H1 (cell line): ENCODE measurements around the gene METRNL. TPM values are rescaled to one million over a fixed set of nuclear protein-coding genes. Genes with fewer than 3 reads are reported as not detected.

Experiments used
- CTCF ChIA-PET: fragments of 300-600 bp; sonication (Branson Sonifier 250); formaldehyde crosslinking; loops from one replicate; lab custom pipeline; 2021; ENCODE audit not compliant: partially characterized antibody; lab: Charles Lee
- POLR2A ChIA-PET: fragments of 300-600 bp; sonication (Branson Sonifier 250); formaldehyde crosslinking; loops from one replicate; lab custom pipeline; 2021; ENCODE audit warnings: inconsistent platforms; ENCODE audit not compliant: partially characterized antibody; lab: Charles Lee
- DNase-seq, 2 experiments: peaks; one replicate each; pipeline versions ENCODE4 v3.0.0 to v3.0.0-alpha.2; 2010 to 2022; ENCODE audit warnings: low spot score in 2 of 2, low read depth in 1 of 2, mixed read lengths in 1 of 2
- FAIRE-seq: peaks from 2 replicates; lab custom pipeline; 2011; peaks lifted over from hg19 to GRCh38; lab: Jason Lieb, UNC
- H2AFZ ChIP-seq: 2 replicates; pipeline ENCODE4 v1.8.1; 2012; ENCODE audit warnings: low read length, inconsistent platforms
- H2AK5ac ChIP-seq: 2 replicates; pipeline ENCODE4 v1.6.1; 2013; ENCODE audit warnings: low read depth, low read length
- H2BK120ac ChIP-seq: replicated peaks from 2 replicates; pipeline ENCODE3; 2013; ENCODE audit warnings: low read depth, low read length, inconsistent platforms
- H2BK12ac ChIP-seq: 2 replicates; pipeline ENCODE4 v1.6.1; 2013; ENCODE audit warnings: low read depth, low read length
- H2BK15ac ChIP-seq: 2 replicates; pipeline ENCODE4 v1.6.1; 2013; ENCODE audit warnings: low read length
- H2BK20ac ChIP-seq: 2 replicates; pipeline ENCODE4 v1.6.1; 2013; ENCODE audit warnings: low read length
- H2BK5ac ChIP-seq: 2 replicates; pipeline ENCODE4 v1.6.1; 2013; ENCODE audit warnings: low read depth, low read length
- H3K14ac ChIP-seq: 2 replicates; pipeline ENCODE4 v1.6.1; 2013; ENCODE audit warnings: inconsistent platforms; ENCODE audit not compliant: insufficient read length
- H3K18ac ChIP-seq: 2 replicates; pipeline ENCODE4 v1.6.1; 2013; ENCODE audit warnings: low read length; ENCODE audit errors: extremely low read depth
- H3K23ac ChIP-seq: 2 replicates; pipeline ENCODE4 v1.6.1; 2013; ENCODE audit warnings: inconsistent platforms; ENCODE audit not compliant: insufficient read length
- H3K23me2 ChIP-seq: 2 replicates; pipeline ENCODE4 v1.6.1; 2013; ENCODE audit warnings: low read depth, low read length
- H3K27ac ChIP-seq: 2 replicates; pipeline ENCODE4 v1.6.1; 2011; ENCODE audit warnings: low read depth, low read length, inconsistent platforms
- H3K27me3 ChIP-seq, 4 experiments: replicated peaks in 1 of 4; 1 replicate in 1 of 4; 2 replicates in 3 of 4; pipeline versions ENCODE4 v1.6.1 to v1.8.1; 2011 to 2013; ENCODE audit warnings: low read length in 3 of 4, mild to moderate bottlenecking in 3 of 4, inconsistent platforms in 2 of 4, mixed read lengths in 2 of 4, moderate library complexity in 1 of 4; ENCODE audit not compliant: control insufficient read depth in 3 of 4, insufficient read depth in 3 of 4; ENCODE audit errors: extremely low read depth in 1 of 4
- H3K36me3 ChIP-seq, 4 experiments: 2 replicates each; pipeline versions ENCODE4 v1.6.1 to v1.8.1; 2011 to 2013; ENCODE audit warnings: mild to moderate bottlenecking in 4 of 4, low read length in 3 of 4, moderate library complexity in 2 of 4, control low read depth in 1 of 4, inconsistent platforms in 1 of 4; ENCODE audit not compliant: insufficient read depth in 4 of 4, control insufficient read depth in 2 of 4
- H3K4ac ChIP-seq: replicated peaks from 2 replicates; pipeline ENCODE3; 2013; ENCODE audit warnings: low read length, low read depth, mixed read lengths, inconsistent platforms; ENCODE audit not compliant: insufficient read length
- H3K4me1 ChIP-seq, 4 experiments: replicated peaks in 1 of 4; 1 replicate in 1 of 4; 2 replicates in 3 of 4; pipeline versions ENCODE4 v1.6.1 to v1.8.1; 2011 to 2013; ENCODE audit warnings: low read length in 3 of 4, inconsistent platforms in 2 of 4, mixed read lengths in 1 of 4; ENCODE audit not compliant: insufficient read depth in 4 of 4, control insufficient read depth in 3 of 4
- H3K4me2 ChIP-seq, 2 experiments: 2 replicates each; pipeline versions ENCODE4 v1.6.1 to v1.8.1; 2011 to 2013; ENCODE audit warnings: low read depth in 2 of 2, low read length in 2 of 2, control low read depth in 1 of 2, inconsistent platforms in 1 of 2, mild to moderate bottlenecking in 1 of 2; ENCODE audit not compliant: insufficient read depth in 1 of 2
- H3K4me3 ChIP-seq, 4 experiments: fragments of 200-600, 300-600 bp in 1 of 4; sonication (generic), shearing (Covaris generic), sonication (Bioruptor Twin) in 1 of 4; 2 replicates each; pipeline versions ENCODE4 v1.5.1 to v1.8.1; 2011 to 2016; ENCODE audit warnings: low read length in 4 of 4, low read depth in 3 of 4, control low read depth in 2 of 4, inconsistent platforms in 2 of 4, mild to moderate bottlenecking in 2 of 4, mixed read lengths in 1 of 4, moderate library complexity in 1 of 4; ENCODE audit not compliant: insufficient read depth in 2 of 4; ENCODE audit errors: extremely low read depth in 1 of 4
- H3K56ac ChIP-seq: replicated peaks from 2 replicates; pipeline ENCODE3; 2013; ENCODE audit warnings: low read depth, mild to moderate bottlenecking, mixed read lengths, low read length, inconsistent platforms; ENCODE audit not compliant: insufficient read length
- H3K79me1 ChIP-seq: 2 replicates; pipeline ENCODE4 v1.6.1; 2013; ENCODE audit warnings: low read depth, low read length, control low read depth
- H3K79me2 ChIP-seq, 2 experiments: 2 replicates each; pipeline versions ENCODE4 v1.6.1 to v1.8.1; 2012 to 2013; ENCODE audit warnings: low read length in 2 of 2, mild to moderate bottlenecking in 2 of 2, inconsistent platforms in 1 of 2; ENCODE audit not compliant: insufficient read depth in 2 of 2, control insufficient read depth in 1 of 2
- H3K9ac ChIP-seq, 4 experiments: replicated peaks in 1 of 4; 1 replicate in 1 of 4; 2 replicates in 3 of 4; pipeline versions ENCODE4 v1.6.1 to v1.8.1; 2011 to 2013; ENCODE audit warnings: low read depth in 3 of 4, low read length in 3 of 4, control low read depth in 2 of 4, mild to moderate bottlenecking in 2 of 4, moderate library complexity in 2 of 4, inconsistent platforms in 1 of 4; ENCODE audit errors: extremely low read depth in 1 of 4
- H3K9me3 ChIP-seq, 2 experiments: 2 replicates each; pipeline versions ENCODE4 v1.6.1 to v1.8.1; 2012 to 2013; ENCODE audit warnings: mild to moderate bottlenecking in 2 of 2, moderate library complexity in 2 of 2, control low read depth in 1 of 2, inconsistent platforms in 1 of 2, low read depth in 1 of 2, low read length in 1 of 2, mixed read lengths in 1 of 2; ENCODE audit not compliant: insufficient read depth in 2 of 2
- H4K20me1 ChIP-seq, 2 experiments: replicated peaks in 1 of 2; 2 replicates each; pipeline versions ENCODE3 to v1.8.1; 2011 to 2013; ENCODE audit warnings: inconsistent platforms in 2 of 2, low read length in 2 of 2, mild to moderate bottlenecking in 1 of 2; ENCODE audit not compliant: insufficient read depth in 2 of 2, control insufficient read depth in 1 of 2
- H4K5ac ChIP-seq: 2 replicates; pipeline ENCODE4 v1.6.1; 2013; ENCODE audit warnings: low read length, low read depth, mixed read lengths, inconsistent platforms; ENCODE audit not compliant: insufficient read length
- H4K8ac ChIP-seq: 2 replicates; pipeline ENCODE4 v1.8.0; 2013; ENCODE audit warnings: mild to moderate bottlenecking, moderate library complexity, low read length, inconsistent platforms; ENCODE audit not compliant: insufficient read depth; ENCODE audit errors: extremely low read depth
- H4K91ac ChIP-seq: replicated peaks from 2 replicates; pipeline ENCODE3; 2013; ENCODE audit warnings: low read length, mixed read lengths, inconsistent platforms; ENCODE audit not compliant: insufficient read length
- ATF3 ChIP-seq: IDR thresholded peaks from 2 replicates; pipeline ENCODE4 v1.6.1; 2011; ENCODE audit warnings: low read depth, mild to moderate bottlenecking, low read length; ENCODE audit not compliant: insufficient read depth
- CEBPB ChIP-seq: IDR thresholded peaks from 2 replicates; pipeline ENCODE4 v1.6.1; 2012; ENCODE audit warnings: low read depth, low read length
- CHD1 ChIP-seq: IDR thresholded peaks from 2 replicates; pipeline ENCODE4 v1.6.1; 2012; ENCODE audit warnings: low read depth, low read length, improper control_type of control experiment
- CTCF ChIP-seq, 3 experiments: IDR thresholded peaks; 1 replicate in 2 of 3; 2 replicates in 1 of 3; pipeline versions ENCODE4 v1.5.1 to v1.6.1; 2011; ENCODE audit warnings: low read length in 3 of 3, mild to moderate bottlenecking in 3 of 3, inconsistent platforms in 2 of 3, low read depth in 1 of 3, moderate library complexity in 1 of 3; ENCODE audit not compliant: insufficient read depth in 1 of 3; ENCODE audit errors: control extremely low read depth in 1 of 3
- EZH2 ChIP-seq: fragments of 200-600 bp; sonication (generic); IDR thresholded peaks from 2 replicates; pipeline ENCODE4 v1.7.1; 2012; ENCODE audit warnings: low read depth, mild to moderate bottlenecking, moderate library complexity, low read length, inconsistent platforms; ENCODE audit not compliant: severe bottlenecking
- GABPA ChIP-seq: IDR thresholded peaks from 2 replicates; pipeline ENCODE4 v1.6.1; 2011; ENCODE audit warnings: mild to moderate bottlenecking, low read length, moderate library complexity, borderline replicate concordance; ENCODE audit not compliant: insufficient read depth
- GTF2F1 ChIP-seq: IDR thresholded peaks from 2 replicates; pipeline ENCODE4 v1.6.1; 2012; ENCODE audit warnings: low read depth, low read length, improper control_type of control experiment, borderline replicate concordance
- HDAC2 ChIP-seq, 2 experiments: fragments of 300-600 bp in 1 of 2; sonication (generic) in 1 of 2; IDR thresholded peaks; 2 replicates each; pipeline ENCODE4 v1.6.1; 2011 to 2012; ENCODE audit warnings: low read depth in 2 of 2, low read length in 2 of 2, mild to moderate bottlenecking in 2 of 2, moderate library complexity in 2 of 2, borderline replicate concordance in 1 of 2, inconsistent platforms in 1 of 2
- KDM1A ChIP-seq: fragments of 200-600, 300-600 bp; sonication (generic); IDR thresholded peaks from 2 replicates; pipeline ENCODE4 v1.7.1; 2016; ENCODE audit warnings: mild to moderate bottlenecking, low read length, borderline replicate concordance
- MAFK ChIP-seq: IDR thresholded peaks from 2 replicates; pipeline ENCODE4 v1.6.1; 2012; ENCODE audit warnings: low read depth, mild to moderate bottlenecking, improper control_type of control experiment, low read length
- YY1 ChIP-seq: IDR thresholded peaks from 2 replicates; pipeline ENCODE4 v1.6.1; 2011; ENCODE audit warnings: low read depth, mild to moderate bottlenecking, low read length
- WGBS, 2 experiments: shearing (Covaris generic) in 1 of 2; methylation state at CpG; one replicate each; pipeline versions ENCODE4 v1.1.6 to v1.1.7; 2013 to 2015; ENCODE audit warnings: low lambda C conversion rate in 2 of 2, mixed read lengths in 2 of 2, inconsistent platforms in 1 of 2, low coverage in 1 of 2, missing lambda C conversion rate in 1 of 2; ENCODE audit not compliant: insufficient replicate concordance in 2 of 2, insufficient coverage in 1 of 2, insufficient read length in 1 of 2; ENCODE audit errors: extremely low coverage in 1 of 2, missing lambda C conversion rate in 1 of 2; 5-methylcytosine and 5-hydroxymethylcytosine counted together
- polyA plus RNA-seq, 7 experiments: library from polyadenylated mRNA; depleted of rRNA in 3 of 7; stranded (reverse) in 5 of 7; unstranded in 2 of 7; fragments of >200 nt in 5 of 7; fragments of 200-250 nt in 2 of 7; gene quantifications; 1 replicate in 5 of 7; 2 replicates in 1 of 7; 4 replicates in 1 of 7; pipeline versions ENCODE4 v1.2.1 to v1.2.3, GENCODE V29; 2011 to 2013; ENCODE audit warnings: missing spikeins in 2 of 7, mixed read lengths in 2 of 7
- total RNA-seq: library from RNA; stranded (reverse); fragmentation: NEBNext Ultra II Directional; extraction: Animal tissue kit (Norgen Biotek cat#: 25700); gene quantifications from 2 replicates; pipeline ENCODE4 v1.2.1, GENCODE V29; 2021

The METRNL gene
- total and polyA plus RNA-seq, 2 of the 8 experiments (the other 6 are each of a cell fraction or from before 2014, with no cell fraction given), result 13.9 to 14.2 TPM

- Histone ChIP-seq H4K20me1 (no peaks in the 10 kb centered on the region), H3K9ac (no peak overlapping the region), H2BK5ac (no peak overlapping the region), H3K4me3 (no peak overlapping the region), H4K5ac (no peak overlapping the region), H3K79me2 (no peaks in the 10 kb centered on the region), H3K4ac (no peak overlapping the region), H3K56ac (no peak overlapping the region), H2BK120ac (no peak overlapping the region), H2BK15ac (no peak overlapping the region), H3K23me2 (no peaks in the 10 kb centered on the region), H3K4me1 (no peaks in the 10 kb centered on the region), H3K4me2 (no peak overlapping the region), H2AK5ac (no peak overlapping the region), H4K8ac (no peak overlapping the region), H3K14ac (no peak overlapping the region), H4K91ac (no peak overlapping the region), H2AFZ (no peak overlapping the region), H3K23ac (no peak overlapping the region), H3K27ac (no peak overlapping the region), H3K36me3 (no peaks in the 10 kb centered on the region), H3K18ac (no peak overlapping the region), H2BK20ac (no peak overlapping the region), H2BK12ac (no peak overlapping the region), H3K27me3 (no peaks in the 10 kb centered on the region), H3K79me1 (no peaks in the 10 kb centered on the region; the same call in 1 of the 2 replicates), H3K9me3 (peaks cover 51 to 64% of the 10 kb centered on the region in 2 experiments)
- TF ChIP-seq KDM1A (no peak), YY1 (no peak), CEBPB (no peak), CHD1 (no peak), EZH2 (no peak), CTCF (IDR thresholded peaks at IDR 0.05; ENCODE audit: control extremely low read depth in 1 of 3, insufficient read depth in 1 of 3, low read depth in 1 of 3, low read length in 3 of 3) (no peak), GTF2F1 (no peak), HDAC2 (IDR thresholded peaks at IDR 0.05; ENCODE audit: borderline replicate concordance in 1 of 2, low read depth in 2 of 2, low read length in 2 of 2) (no peak), GABPA (no peak), ATF3 (no peak), MAFK (no peak)
- CTCF ChIA-PET, result no interaction called here
- WGBS, 2 experiments, result 90% methylated on average over 4 of the region's 4 CpGs; no CpG with 5 or more reads in 1 of the 2 experiments
- FAIRE-seq (no peak), DNase-seq (no peak)
- POLR2A ChIA-PET, result no interaction called here
Measured at GRCh38 chr17:83142619-83143018, 63.2 kb downstream of the METRNL start.
